KG1 (cell line): ENCODE results near the gene INO80D.
"Not testable (repeated sequence)": the region's sequence is repeated elsewhere in the genome, so short reads cannot be mapped to it uniquely, and the experiment has no call there.

Experiments
- DNase-seq: peaks from one replicate; lab custom pipeline; 2025; lab: John Stamatoyannopoulos, UW

INO80D gene

GRCh38 chr2:206028101-206028500, 57.9 kb downstream of the INO80D start:
- DNase-seq: no peak

- DNase-seq: no peak
Observed at GRCh38 chr2:206023183-206023582, 62.8 kb downstream of the INO80D start.

DNA sequence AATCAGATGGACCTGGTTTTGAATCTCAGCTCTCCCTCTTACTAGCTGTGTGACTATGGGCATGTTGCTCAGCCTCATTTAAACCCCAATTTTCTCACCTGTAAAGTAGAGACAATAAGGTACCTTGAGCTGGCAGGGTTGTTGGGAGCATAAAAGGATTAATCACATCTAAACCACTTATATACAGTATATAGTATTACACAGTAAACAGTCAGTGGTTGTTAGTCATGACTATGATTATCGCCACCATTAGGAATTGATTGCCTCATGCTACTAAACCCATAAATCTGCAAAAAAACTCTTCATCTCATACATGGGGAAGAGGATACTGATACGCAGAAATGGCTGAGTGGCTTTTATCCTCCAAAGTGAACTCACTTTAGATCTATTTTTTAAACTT, 65.8 kb downstream of the INO80D start:
- no peak for DNase-seq

DNA sequence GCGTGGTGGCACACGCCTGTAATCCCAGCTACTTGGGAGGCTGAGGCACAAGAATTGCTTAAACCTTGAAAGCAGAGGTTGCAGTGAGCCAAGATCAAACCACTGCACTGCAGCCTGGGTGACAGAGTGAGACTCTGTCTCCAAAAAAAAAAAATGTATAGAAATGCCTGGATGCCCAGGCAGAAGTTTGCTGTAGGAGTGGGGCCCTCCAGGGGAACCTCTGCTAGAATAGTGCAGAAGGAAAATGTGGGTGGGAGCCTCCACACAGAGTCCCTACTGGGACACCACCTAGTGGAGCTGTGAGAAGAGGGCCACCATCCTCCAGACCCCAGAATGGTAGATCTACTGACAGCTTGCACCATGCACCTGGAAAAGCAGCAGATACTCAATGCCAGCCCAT, 70.2 kb downstream of the INO80D start:
- DNase-seq: not testable (repeated sequence)

- DNase-seq: no peak
Observed at GRCh38 chr2:206011795-206012194, 74.2 kb downstream of the INO80D start.

GRCh38 chr2:206011018-206011614, 74.9 kb downstream of the INO80D start:
- no peak for DNase-seq

DNA sequence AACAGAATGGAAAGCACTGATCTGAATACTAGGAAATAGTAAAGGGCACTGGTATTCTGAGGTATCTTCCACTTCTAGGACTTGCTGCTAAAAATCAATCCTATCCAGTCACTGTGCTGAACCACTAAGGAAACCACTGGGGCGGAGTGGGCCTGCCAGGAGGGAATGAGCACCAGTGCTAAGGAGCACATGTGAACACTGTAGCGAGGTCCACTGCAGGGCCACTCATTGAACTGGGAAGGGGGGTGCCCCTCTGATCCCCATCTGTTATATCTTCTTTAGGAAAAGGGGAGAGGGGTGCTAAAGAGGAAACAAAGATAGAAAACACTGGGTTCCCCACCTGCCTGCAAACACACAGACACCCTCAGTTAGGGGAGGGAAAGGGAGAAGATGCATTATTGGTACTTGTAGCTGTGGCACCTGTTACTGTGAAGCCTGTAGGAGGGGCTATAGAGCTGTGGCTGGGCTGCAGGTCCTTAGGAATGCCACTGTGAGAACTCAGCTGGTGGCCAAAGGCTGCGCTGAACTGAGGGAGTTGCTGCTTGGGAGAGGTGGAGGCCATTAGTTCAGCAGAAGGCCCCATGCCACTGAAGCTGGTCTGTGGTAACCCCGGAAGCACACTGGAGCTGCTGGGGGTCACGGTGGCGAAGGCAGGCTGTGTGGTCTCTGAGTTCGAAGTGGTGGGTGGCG, 81.8 kb downstream of the INO80D start:
- no peak for DNase-seq

DNA sequence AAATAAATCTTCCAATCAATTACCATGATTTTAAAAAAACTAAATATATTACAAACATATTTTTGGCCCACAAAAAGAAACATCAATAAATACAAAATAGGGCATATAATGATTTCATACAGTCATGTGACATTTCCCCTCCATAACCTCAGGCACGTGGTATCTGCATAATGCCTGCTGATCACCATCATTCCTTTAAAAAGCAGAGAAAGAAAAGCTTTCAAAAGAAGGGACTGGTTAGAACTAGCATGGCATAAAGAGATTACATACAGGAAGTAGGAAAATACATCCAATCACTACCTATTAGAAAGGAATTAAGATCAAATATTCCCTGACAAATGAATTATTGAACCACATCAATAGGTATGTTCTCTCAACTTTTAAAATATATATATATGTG, 83.5 kb downstream of the INO80D start:
- DNase-seq: no peak

DNA sequence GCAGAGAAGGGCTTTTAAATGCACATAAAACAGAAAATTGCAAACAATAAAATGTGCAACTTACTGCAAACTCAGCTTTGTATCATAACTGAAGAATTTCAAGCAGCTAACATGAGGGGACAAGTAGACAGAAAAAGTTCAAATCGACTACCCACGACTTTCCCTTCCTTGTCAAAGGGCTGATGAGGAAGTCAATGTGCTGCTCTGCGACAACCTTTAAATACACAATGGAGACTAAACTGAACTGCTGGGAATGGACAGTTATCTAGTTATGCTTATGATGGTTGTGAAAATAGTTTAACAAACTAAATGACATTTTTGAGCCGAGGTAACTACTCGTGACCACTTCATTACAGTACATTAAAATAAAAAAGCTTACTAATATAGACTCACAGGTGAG, 84.1 kb downstream of the INO80D start:
- no peak for DNase-seq

DNA sequence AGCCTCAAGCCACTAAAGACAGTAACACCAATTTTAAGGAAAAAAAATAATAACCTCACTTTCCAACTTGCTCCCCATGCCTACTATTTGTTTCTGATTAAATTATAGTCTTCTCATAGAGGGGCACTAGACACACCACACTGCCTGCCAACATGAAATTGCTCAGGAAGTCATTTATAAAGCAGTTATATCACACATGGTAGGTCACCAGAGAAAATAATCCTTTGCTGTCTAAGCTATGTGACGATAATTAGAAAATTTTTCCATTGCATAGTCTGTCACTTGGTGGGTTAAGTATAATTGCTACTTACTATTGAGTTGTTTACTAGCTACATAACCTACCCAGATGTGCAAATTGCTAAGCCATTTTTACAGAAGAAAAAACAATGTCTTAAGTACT, 85.2 kb downstream of the INO80D start:
- DNase-seq: no peak

- no peak for DNase-seq
Observed at GRCh38 chr2:205998583-205998982, 87.4 kb downstream of the INO80D start.

DNA sequence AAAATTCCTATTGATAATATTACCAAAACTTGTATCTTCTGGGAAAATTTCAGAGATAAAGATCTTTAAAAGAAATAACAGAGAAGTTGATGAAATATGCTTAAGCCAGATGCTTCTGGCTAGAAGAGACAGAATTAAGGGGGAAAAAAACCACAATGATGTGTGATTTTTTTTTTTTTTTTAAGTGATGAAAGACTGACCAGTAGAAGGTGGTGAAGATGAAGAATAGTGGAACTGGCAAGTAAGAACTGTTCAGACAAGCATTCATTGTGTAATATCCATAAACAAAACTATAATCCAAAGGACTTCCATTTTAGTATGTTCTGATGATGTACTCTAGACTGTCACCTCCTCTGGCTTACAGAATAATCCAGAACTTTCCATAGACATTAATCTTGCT, 89.8 kb downstream of the INO80D start:
- no peak for DNase-seq

DNA sequence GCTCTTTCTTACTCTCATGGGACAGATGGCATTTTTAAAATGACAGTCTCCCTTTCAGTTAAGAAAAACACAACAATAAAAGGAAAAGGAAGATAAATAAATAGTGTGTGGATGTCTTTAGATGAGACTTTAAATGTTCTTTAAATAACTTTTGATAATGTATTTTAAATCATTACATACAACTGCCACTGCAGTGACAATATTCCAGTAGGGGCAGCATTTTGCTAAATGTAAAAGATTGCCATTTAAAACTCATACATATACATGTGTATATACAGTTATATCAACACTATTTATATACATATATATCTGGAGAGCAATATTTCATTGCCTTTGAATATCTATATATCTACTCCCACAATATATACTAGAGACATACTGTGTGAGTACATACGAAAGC, 90.7 kb downstream of the INO80D start:
- no peak for DNase-seq

- DNase-seq: no peak
Observed at GRCh38 chr2:205994344-205994743, 91.6 kb downstream of the INO80D start.

GRCh38 chr2:205990104-205990503, 95.9 kb downstream of the INO80D start:
- DNase-seq: no peak

DNA sequence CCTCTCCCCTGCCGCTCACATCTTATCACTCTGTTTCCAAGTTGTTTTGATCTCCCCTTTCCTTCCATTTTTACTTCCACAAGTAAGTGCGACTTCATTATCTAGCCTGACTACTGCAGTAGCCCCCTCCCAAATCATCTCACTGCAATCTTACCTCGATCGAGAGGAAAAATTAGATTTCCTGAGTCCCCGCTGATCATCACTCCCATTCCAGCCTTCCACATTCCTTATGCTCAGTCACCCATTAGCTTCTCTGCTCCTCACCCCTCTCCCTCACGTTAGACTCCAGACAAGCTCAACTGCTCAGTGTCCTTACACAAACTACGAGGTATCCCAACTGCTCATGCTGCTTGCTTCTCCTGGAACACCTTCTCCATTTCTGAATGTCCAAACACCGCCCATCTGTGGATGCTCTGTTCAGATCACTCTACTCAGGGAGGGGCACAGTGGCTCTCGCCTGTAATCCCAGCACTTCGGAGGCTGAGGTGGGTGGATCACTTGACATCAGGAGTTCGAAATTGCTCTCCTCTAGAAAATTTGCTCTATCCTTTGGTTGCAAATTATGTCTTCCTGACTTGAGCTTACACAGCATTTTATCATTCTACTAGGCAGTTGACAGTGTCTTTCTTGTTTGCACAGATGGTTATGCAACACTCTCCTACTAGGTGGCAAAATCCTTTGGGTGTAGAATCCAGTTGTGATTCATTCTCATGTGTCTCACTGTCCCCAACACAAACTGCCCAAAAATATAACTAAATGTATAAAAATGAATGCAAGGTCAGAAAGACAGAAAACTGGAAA, 96.5 kb downstream of the INO80D start:
- no peak for DNase-seq

DNA sequence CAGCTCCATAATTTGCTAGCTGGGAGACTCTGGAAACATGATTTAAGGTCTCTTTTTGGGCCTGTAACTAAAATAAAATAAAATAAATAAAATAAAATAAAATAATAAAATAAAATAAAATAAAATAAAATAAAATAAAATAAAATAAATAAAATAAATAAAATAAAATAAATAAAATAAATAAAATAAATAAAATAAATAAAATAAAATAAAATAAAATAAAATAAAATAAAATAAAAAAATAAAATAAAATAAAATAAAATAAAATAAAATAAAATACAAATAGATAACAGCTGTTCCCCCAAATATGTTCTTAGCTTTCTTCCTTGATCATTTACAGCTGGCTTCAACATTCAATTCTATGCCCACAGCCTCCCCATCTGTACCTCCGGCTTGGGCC, 97.3 kb downstream of the INO80D start:
- DNase-seq: not testable (repeated sequence)

DNA sequence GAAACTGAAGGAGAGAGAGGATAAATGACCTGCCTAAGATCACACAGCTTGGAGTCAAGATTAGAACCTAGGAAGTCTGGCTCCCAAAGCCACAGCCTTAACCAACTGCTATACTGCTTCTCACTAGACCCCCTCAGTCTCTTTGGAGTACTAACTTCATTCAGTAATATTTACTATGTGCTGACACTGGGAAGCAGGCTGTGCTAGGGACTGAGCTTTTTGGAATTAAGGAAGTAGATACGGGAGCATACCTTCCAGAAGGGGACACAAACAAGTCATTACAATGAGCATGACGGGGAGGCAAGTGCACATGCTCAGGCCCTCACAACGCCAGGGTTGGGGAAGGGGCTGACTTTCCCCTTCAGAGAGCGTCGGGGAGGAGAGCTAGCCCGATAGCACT, 97.7 kb downstream of the INO80D start:
- no peak for DNase-seq

- DNase-seq: not testable (repeated sequence)
Observed at GRCh38 chr2:205986334-205986733, 99.6 kb downstream of the INO80D start.

DNA sequence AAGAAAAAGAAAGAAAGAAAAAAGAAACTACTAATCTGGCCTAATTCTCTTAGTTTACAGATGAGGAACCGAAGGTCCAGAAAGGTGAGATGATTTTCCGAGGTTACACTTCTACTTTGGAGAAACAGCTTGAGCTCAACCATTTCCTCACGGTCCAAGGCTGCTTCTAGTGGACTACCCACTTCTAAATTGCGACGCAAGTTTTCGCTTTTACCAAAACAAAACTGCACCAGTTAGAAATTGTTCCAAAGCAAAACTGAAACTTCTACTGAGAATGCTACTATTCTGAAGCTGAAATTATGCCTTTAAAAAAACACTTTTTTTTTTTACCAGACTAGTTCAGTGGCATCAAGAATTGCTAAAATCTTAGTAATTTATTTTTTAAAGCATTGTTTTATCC, 101.6 kb downstream of the INO80D start:
- DNase-seq: no peak

DNA sequence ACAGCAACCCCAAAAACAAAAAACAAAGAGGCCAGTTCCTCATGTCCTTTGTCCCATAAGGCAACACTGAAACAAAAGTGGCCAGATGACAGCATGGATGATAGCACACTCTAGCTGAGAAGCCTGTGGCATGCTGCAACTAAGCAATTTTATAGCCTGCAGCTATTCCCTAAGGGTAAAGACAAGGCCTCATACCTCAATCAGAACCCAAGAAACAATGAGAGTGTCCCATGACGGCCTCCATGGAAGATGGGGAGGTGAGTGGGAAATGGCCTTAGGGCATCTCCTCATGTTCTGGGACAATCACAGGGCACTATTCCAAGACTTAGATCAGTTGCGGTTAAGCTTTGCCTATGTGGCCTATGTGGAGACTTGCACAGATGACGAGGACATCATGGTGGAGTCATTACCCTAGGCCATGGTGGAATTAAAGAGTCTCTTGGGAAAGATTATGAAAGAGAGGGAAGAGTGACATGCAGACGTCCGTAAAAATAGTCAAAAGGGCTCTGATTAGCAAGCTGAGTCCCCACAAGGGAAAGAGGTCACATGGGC, 103.1 kb downstream of the INO80D start:
- no peak for DNase-seq

- not testable (repeated sequence) for DNase-seq
Observed at GRCh38 chr2:205978728-205979127, 107.2 kb downstream of the INO80D start.

DNA sequence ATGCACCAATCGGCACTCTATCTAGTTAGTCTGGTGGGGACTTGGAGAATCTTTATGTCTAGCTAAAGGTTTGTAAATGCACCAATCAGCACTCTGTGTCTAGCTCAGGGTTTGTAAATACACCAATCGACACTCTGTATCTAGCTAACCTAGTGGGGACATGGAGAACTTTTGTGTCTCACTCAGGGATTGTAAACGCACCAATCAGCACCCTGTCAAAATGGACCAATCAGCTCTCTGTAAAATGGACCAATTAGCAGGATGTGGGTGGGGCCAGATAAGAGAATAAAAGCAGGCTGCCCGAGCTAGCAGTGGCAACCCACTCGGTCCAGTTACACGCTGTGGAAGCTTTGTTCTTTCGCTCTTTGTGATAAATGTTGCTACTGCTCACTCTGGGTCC, 108.3 kb downstream of the INO80D start:
- not testable (repeated sequence) for DNase-seq
